Upper lobe of right lung (tissue), 1 donor: ENCODE results near the gene FLT3. TPM values are rescaled to one million over a fixed set of nuclear protein-coding genes. Genes with fewer than 3 reads are reported as not detected.

Source experiments
- ATAC-seq: fragments of 200-7000 bp; cut with Tn5 transposase; one replicate; pipeline ENCODE4 v1.9.1; 2020; ENCODE audit warnings: mild to moderate bottlenecking, moderate library complexity
- DNase-seq: peaks from one replicate; pipeline ENCODE4 v3.0.0-alpha.2; 2020
- H3K27ac ChIP-seq: fragments of 200-600 bp; one replicate; pipeline ENCODE4 v1.8.0; 2022
- H3K27me3 ChIP-seq: fragments of 200-600 bp; one replicate; pipeline ENCODE4 v1.8.0; 2022; ENCODE audit warnings: mild to moderate bottlenecking
- H3K36me3 ChIP-seq: fragments of 200-600 bp; one replicate; pipeline ENCODE4 v1.8.0; 2022
- H3K4me1 ChIP-seq: fragments of 200-600 bp; one replicate; pipeline ENCODE4 v1.8.0; 2022
- H3K4me3 ChIP-seq: fragments of 200-600 bp; one replicate; pipeline ENCODE4 v1.8.0; 2022; ENCODE audit warnings: mild to moderate bottlenecking
- H3K9me3 ChIP-seq: fragments of 200-600 bp; one replicate; pipeline ENCODE4 v1.8.0; 2022
- intact Hi-C: fragments of 100-400 bp; cut with DNase I; formaldehyde crosslinking; loops from one replicate; pipeline ENCODE4 v1.11.0; 2022
- total RNA-seq: library from RNA; stranded (reverse); fragmentation: NEBNext Ultra II Directional; extraction: Animal tissue kit (Norgen Biotek cat#: 25700); gene quantifications from one replicate; pipeline ENCODE4 v1.2.1, GENCODE V29; 2021
- TF ChIP-seq, protein P1 (sequence below): fragments of 200-600 bp; IDR thresholded peaks from one replicate; pipeline ENCODE4 v1.8.0; 2022; ENCODE audit warnings: antibody characterized with exemption
- donor health status: DM: no; HTN: yes; CAD: no; lungs with severe emphysema.

FLT3 gene
- total RNA-seq, 1 donor from 2014 or later: 1.1 TPM

DNA sequence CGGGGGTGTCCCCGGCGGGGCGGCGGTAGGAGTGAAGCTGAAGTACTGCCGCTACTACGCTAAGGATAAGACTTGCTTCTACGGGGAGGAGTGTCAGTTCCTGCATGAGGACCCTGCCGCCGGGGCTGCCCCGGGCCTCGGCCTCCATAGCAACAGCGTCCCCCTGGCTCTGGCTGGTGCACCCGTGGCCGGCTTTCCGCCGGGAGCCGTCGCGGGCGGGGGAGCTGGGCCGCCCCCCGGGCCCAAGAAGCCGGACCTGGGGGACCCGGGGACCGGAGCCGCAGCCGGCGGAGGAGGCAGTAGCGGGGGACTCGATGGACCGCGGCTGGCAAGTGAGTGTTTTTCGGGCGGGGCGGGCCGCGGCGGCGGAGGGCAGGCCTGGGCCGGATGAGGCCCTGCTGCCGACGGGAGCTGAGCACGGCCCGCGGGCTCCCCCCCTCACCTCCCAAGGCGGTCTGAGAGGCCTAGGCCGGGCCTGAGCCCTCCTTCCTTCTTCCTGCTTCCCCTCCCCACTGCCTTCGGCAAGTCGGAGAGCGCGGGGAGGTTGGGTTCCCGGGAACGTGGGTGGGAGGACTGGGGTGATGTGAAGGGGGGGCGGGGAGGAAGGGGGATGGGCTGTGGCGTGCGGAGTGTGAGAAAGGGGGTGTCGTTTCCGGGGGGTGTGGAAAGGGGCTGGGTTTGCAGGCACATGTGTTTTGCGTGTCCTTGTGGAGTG, 38.5 kb upstream of the FLT3 start:
- H3K27me3 ChIP-seq: no peaks in the 10 kb centered on the region
- peak overlapping the region; percentile 96 for H3K27ac ChIP-seq
- intact Hi-C loops: no loop called here
- H3K4me3 ChIP-seq: peak overlapping the region; percentile 99
- no peaks in the 10 kb centered on the region for H3K9me3 ChIP-seq
- H3K4me1 ChIP-seq: peaks cover 27% of the 10 kb centered on the region
- no peaks in the 10 kb centered on the region for H3K36me3 ChIP-seq
- TF ChIP-seq, protein P1, sequence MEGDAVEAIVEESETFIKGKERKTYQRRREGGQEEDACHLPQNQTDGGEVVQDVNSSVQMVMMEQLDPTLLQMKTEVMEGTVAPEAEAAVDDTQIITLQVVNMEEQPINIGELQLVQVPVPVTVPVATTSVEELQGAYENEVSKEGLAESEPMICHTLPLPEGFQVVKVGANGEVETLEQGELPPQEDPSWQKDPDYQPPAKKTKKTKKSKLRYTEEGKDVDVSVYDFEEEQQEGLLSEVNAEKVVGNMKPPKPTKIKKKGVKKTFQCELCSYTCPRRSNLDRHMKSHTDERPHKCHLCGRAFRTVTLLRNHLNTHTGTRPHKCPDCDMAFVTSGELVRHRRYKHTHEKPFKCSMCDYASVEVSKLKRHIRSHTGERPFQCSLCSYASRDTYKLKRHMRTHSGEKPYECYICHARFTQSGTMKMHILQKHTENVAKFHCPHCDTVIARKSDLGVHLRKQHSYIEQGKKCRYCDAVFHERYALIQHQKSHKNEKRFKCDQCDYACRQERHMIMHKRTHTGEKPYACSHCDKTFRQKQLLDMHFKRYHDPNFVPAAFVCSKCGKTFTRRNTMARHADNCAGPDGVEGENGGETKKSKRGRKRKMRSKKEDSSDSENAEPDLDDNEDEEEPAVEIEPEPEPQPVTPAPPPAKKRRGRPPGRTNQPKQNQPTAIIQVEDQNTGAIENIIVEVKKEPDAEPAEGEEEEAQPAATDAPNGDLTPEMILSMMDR: no peak
- DNase-seq: peak; percentile 93
- peak; percentile 89 for ATAC-seq

GRCh38 chr13:28138012-28138755, 37.8 kb upstream of the FLT3 start, which contains the start of gene PAN3:
PAN3 (plus strand) TSS chr13:28138545; CDS start chr13:28138658, 113 bp downstream.
- Histone ChIP-seq H3K27me3 (no peaks in the 10 kb centered on the region), H3K36me3 (no peaks in the 10 kb centered on the region), H3K4me1 (peaks cover 21% of the 10 kb centered on the region), H3K4me3 (peak within 1 kb of the TSS; percentile 99), H3K27ac (peak within 1 kb of the TSS; percentile 96), H3K9me3 (no peaks in the 10 kb centered on the region)
- TF ChIP-seq, protein P1: peak; percentile 27
- intact Hi-C loops: no loop called here
- peak; percentile 97 for DNase-seq
- peak; percentile 85 for ATAC-seq

GRCh38 chr13:28137596-28137995, 37.2 kb upstream of the FLT3 start:
- TF ChIP-seq, protein P1: no peak
- no peaks in the 10 kb centered on the region for H3K36me3 ChIP-seq
- no peaks in the 10 kb centered on the region for H3K9me3 ChIP-seq
- intact Hi-C loops: no loop called here
- no peak for ATAC-seq
- DNase-seq: no peak
- H3K27me3 ChIP-seq: no peaks in the 10 kb centered on the region
- peaks cover 17% of the 10 kb centered on the region for H3K4me1 ChIP-seq
- peak overlapping the region; percentile 96 for H3K27ac ChIP-seq
- peak overlapping the region; percentile 99 for H3K4me3 ChIP-seq

DNA sequence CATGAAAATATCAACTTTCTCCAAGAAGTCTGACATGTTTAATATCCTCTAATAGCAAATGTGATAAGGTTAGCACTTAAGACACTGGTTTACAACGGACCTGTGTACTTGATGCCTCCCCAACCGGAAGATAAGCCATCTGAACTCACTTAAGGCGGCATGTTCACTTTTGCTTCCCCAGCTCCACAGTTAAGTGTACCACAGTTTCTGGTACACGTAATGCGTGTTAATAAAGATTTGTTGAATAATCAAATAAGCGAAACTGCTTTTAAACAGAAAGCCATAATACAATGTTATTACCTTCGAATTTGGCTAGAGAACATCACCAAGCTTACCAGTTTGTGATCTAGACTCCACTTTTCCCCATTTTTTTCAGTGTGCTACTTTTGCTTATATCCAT, 36.5 kb upstream of the FLT3 start:
- peak overlapping the region; percentile 99 for H3K4me3 ChIP-seq
- H3K27ac ChIP-seq: peak overlapping the region; percentile 96
- intact Hi-C loops: no loop called here
- H3K4me1 ChIP-seq: peaks cover 15% of the 10 kb centered on the region
- H3K9me3 ChIP-seq: no peaks in the 10 kb centered on the region
- DNase-seq (no peak), ATAC-seq (no peak)
- TF ChIP-seq, protein P1: no peak
- no peaks in the 10 kb centered on the region for H3K27me3 ChIP-seq
- H3K36me3 ChIP-seq: no peaks in the 10 kb centered on the region

GRCh38 chr13:28131646-28132045, 31.3 kb upstream of the FLT3 start:
- Histone ChIP-seq H3K27ac (no peak overlapping the region), H3K27me3 (no peaks in the 10 kb centered on the region), H3K4me1 (peaks cover under 1% of the 10 kb centered on the region), H3K36me3 (no peaks in the 10 kb centered on the region), H3K9me3 (no peaks in the 10 kb centered on the region), H3K4me3 (no peak overlapping the region)
- ATAC-seq: no peak
- intact Hi-C loops: no loop called here
- TF ChIP-seq, protein P1: no peak
- DNase-seq: no peak
